GM23248 (cell line): ENCODE data around the gene PLEK. TPM values are rescaled to one million over a fixed set of nuclear protein-coding genes. Genes with fewer than 3 reads are reported as not detected.

ENCODE experiments used
- DNase-seq: peaks from one replicate; pipeline ENCODE4 v3.0.0-alpha.2; 2015
- H2AFZ ChIP-seq: fragments of 200-600 bp; sonication (generic); 2 replicates; pipeline ENCODE4 v1.6.1; 2016; ENCODE audit warnings: antibody characterized with exemption
- H3F3A ChIP-seq: fragments of 200-600 bp; sonication (generic); 2 replicates; pipeline ENCODE4 v1.6.1; 2016; ENCODE audit warnings: mild to moderate bottlenecking, antibody characterized with exemption, mixed run types; ENCODE audit not compliant: insufficient read depth
- H3K27ac ChIP-seq: fragments of 200-600 bp; sonication (generic); 2 replicates; pipeline ENCODE4 v1.5.1; 2016; ENCODE audit warnings: mild to moderate bottlenecking
- H3K27me3 ChIP-seq: fragments of 200-600 bp; sonication (generic); replicated peaks from 2 replicates; pipeline ENCODE4 v1.6.1; 2016; ENCODE audit warnings: mild to moderate bottlenecking; ENCODE audit not compliant: insufficient read depth
- H3K36me3 ChIP-seq: fragments of 200-600 bp; sonication (generic); 2 replicates; pipeline ENCODE4 v1.6.1; 2016; ENCODE audit warnings: low read depth, mild to moderate bottlenecking
- H3K4me1 ChIP-seq: fragments of 200-600 bp; sonication (generic); 2 replicates; pipeline ENCODE4 v1.6.1; 2016; ENCODE audit warnings: mild to moderate bottlenecking; ENCODE audit not compliant: insufficient read depth
- H3K4me2 ChIP-seq: fragments of 200-600 bp; sonication (generic); one replicate; pipeline ENCODE4 v1.6.1; 2016; ENCODE audit warnings: mild to moderate bottlenecking; ENCODE audit not compliant: unreplicated experiment
- H3K4me3 ChIP-seq: fragments of 200-600 bp; sonication (generic); 2 replicates; pipeline ENCODE4 v1.5.1; 2016; ENCODE audit warnings: mild to moderate bottlenecking
- H3K79me2 ChIP-seq: fragments of 200-600 bp; sonication (generic); 2 replicates; pipeline ENCODE4 v1.6.1; 2016; ENCODE audit warnings: mild to moderate bottlenecking; ENCODE audit not compliant: insufficient read depth
- H3K9ac ChIP-seq: fragments of 200-600 bp; sonication (generic); 2 replicates; pipeline ENCODE4 v1.6.1; 2016; ENCODE audit warnings: mild to moderate bottlenecking
- H3K9me2 ChIP-seq: fragments of 200-600 bp; sonication (generic); 2 replicates; pipeline ENCODE4 v1.6.1; 2016; ENCODE audit warnings: mixed run types, mild to moderate bottlenecking, moderate library complexity; ENCODE audit not compliant: insufficient read depth
- H3K9me3 ChIP-seq: fragments of 200-600 bp; sonication (generic); one replicate; pipeline ENCODE4 v1.6.1; 2017; ENCODE audit warnings: low read depth
- H4K20me1 ChIP-seq: fragments of 200-600 bp; sonication (generic); 2 replicates; pipeline ENCODE4 v1.6.0; 2016; ENCODE audit not compliant: insufficient read depth
- EZH2 ChIP-seq: fragments of 200-600 bp; sonication (generic); IDR thresholded peaks from 2 replicates; pipeline ENCODE4 v1.6.1; 2018; ENCODE audit warnings: antibody characterized with exemption, mild to moderate bottlenecking; ENCODE audit not compliant: insufficient read depth, poor library complexity, severe bottlenecking
- EZH2phosphoT487 ChIP-seq: fragments of 200-600 bp; sonication (generic); IDR thresholded peaks from 2 replicates; pipeline ENCODE4 v1.6.1; 2018; ENCODE audit warnings: antibody characterized with exemption, moderate library complexity, mild to moderate bottlenecking, low read depth; ENCODE audit not compliant: insufficient read depth
- WGBS, 2 experiments: methylation state at CpG; one replicate each; pipeline ENCODE4 v1.1.6; 2015 to 2017; ENCODE audit warnings: low lambda C conversion rate in 2 of 2, low coverage in 1 of 2; ENCODE audit errors: missing lambda C conversion rate in 2 of 2; 5-methylcytosine and 5-hydroxymethylcytosine counted together
- in situ Hi-C: fragments of 300-500 bp; cut with MboI; formaldehyde crosslinking; loops from 2 replicates; pipeline ENCODE4 v1.15.0; 2020
- polyA plus RNA-seq: library from polyadenylated mRNA; unstranded; fragments of >200 nt; fragmentation: Nextera tagmentation; extraction: Ambion mirVana; gene quantifications from 2 replicates; pipeline ENCODE4 v1.2.1, GENCODE V29; 2016
- total RNA-seq: library from RNA; depleted of rRNA; stranded (reverse); fragments of >200 nt; shearing (Covaris generic); gene quantifications from 2 replicates; pipeline ENCODE4 v1.2.3, GENCODE V29; 2014

PLEK gene
- total and polyA plus RNA-seq, 2 experiments from 2014 or later: 0.15 TPM; not detected in 1

DNA sequence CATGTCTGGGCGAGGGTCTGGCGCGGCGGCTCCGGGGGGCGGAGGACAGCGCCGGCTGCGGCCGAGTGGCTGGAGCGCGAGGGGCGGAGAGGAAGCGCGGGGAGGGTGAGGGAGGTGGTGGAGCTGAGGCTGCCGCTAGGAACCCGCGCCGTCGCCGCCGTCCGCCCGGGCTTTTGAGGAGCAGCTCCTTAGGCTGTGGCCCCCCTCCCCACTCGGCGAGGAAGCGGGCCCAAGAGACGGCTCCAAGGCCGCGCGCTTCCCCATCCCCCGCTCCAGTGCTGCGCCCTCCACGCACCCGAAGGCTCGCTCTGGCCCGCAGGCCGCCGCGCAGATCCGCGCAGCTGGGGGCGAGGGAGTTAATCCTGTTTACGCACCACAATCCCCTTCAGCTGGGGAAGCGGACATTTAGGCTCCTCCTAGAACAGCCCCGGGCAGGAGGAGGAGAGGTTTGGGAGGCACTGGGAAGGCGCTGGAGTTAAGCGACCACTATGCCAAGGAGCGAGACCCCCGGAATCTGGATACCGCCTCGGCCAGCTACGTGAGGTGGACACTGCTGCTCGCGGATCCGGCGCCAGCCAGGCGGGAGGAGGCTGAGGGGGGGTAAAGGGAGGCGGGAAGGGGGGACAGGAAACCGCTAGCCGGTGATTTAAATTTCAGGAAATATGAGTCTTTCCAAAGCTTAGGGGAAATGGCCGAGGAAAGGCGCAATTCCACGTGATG is 45.5 kb upstream of the PLEK start, which contains the start of gene CNRIP1:
Gene CNRIP1, minus strand, starts transcription at position 552 of the 720 bp plus-strand sequence. Its CDS starts 549 bp downstream, at position 3.
- Histone ChIP-seq H3K9ac (peak within 1 kb of the TSS; percentile 91), H3K9me2 (no peaks in the 10 kb centered on the region), H3K4me2 (peak within 1 kb of the TSS; percentile 96), H2AFZ (peak within 1 kb of the TSS; percentile 92), H3K79me2 (peaks cover 48% of the 10 kb centered on the region), H4K20me1 (no peaks in the 10 kb centered on the region), H3K4me3 (peak within 1 kb of the TSS; percentile 96), H3K9me3 (no peaks in the 10 kb centered on the region), H3K27me3 (no peaks in the 10 kb centered on the region), H3K4me1 (peaks cover 3% of the 10 kb centered on the region; the same call in 1 of the 2 replicates), H3F3A (no peaks in the 10 kb centered on the region; the same call in 1 of the 2 replicates), H3K27ac (peak within 1 kb of the TSS; percentile 85), H3K36me3 (0 out of 2 replicates have a peak, but pooled peaks cover 9% of the 10 kb centered on the region)
- 0 to 1% methylated on average over 46 to 54 of the region's 64 CpGs for WGBS, 2 experiments
- no peak for TF ChIP-seq EZH2phosphoT487
- no peak for TF ChIP-seq EZH2
- DNase-seq: peak; percentile 88
- in situ Hi-C loops: no loop called here

DNA sequence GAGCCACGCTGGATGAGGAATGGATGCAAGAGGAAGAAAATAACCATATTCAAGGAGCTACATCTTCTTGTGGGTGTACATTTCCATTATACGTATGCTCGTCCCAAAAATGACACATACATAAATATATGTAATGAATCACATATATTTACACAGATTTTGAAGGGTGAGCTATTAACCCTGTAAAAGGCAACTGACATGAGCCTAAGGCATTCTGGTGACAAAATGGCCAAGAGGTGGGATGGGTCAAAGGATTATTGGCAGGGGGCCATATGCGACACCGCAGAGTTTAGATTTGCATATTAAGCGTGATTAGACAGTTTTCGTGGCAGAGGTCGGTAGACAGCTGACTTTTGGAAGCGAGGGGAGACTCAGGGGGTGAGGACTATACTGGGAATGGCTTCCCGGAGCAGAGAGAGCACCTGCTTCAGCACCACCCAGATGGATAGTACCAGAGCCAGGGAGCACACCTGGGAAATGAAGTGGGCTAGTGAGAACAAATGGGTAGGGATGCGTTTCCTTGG is 44.9 kb upstream of the PLEK start:
- H3K4me1 ChIP-seq: peaks cover 3% of the 10 kb centered on the region; the same call in 1 of the 2 replicates
- no peak for DNase-seq
- H3K4me2 ChIP-seq: peak overlapping the region; percentile 96
- peak overlapping the region; percentile 91 for H3K9ac ChIP-seq
- in situ Hi-C loops: no loop called here
- H3K9me2 ChIP-seq: no peaks in the 10 kb centered on the region
- peaks cover 43% of the 10 kb centered on the region for H3K79me2 ChIP-seq
- 0 out of 2 replicates have a peak, but pooled peaks cover 6% of the 10 kb centered on the region for H3K36me3 ChIP-seq
- H3K9me3 ChIP-seq: no peaks in the 10 kb centered on the region
- 1 to 7% methylated on average over 11 of the region's 11 CpGs for WGBS, 2 experiments
- no peaks in the 10 kb centered on the region for H3K27me3 ChIP-seq
- H4K20me1 ChIP-seq: no peaks in the 10 kb centered on the region
- TF ChIP-seq EZH2: no peak
- TF ChIP-seq EZH2phosphoT487: no peak
- H3K4me3 ChIP-seq: peak overlapping the region; percentile 96
- H2AFZ ChIP-seq: peak overlapping the region; percentile 92
- no peaks in the 10 kb centered on the region; the same call in 1 of the 2 replicates for H3F3A ChIP-seq
- H3K27ac ChIP-seq: peak overlapping the region; percentile 85

DNA sequence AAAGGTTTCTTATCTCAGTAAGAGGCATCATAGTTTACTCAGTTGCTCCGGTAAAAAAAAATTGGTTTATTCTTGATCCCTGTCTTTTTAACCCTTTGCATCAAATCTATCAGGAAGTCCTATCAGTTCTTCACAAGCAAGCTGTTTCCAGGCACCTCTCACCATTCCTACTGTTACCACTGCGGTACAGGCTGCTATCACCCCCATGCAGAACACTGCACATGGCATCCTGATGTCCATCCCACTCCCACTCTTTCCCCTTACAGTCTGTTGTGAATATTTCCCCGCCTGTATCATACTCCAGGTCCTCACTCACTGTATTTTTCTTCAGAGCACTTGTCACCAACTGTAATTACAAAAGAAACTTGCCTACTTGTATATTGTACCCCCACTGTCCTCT is 40.0 kb upstream of the PLEK start:
- DNase-seq: no peak
- Histone ChIP-seq H3K27ac (no peak overlapping the region), H3K9me2 (no peaks in the 10 kb centered on the region), H3K27me3 (no peaks in the 10 kb centered on the region), H3K4me1 (0 out of 2 replicates have a peak, but pooled peaks cover 3% of the 10 kb centered on the region), H4K20me1 (no peaks in the 10 kb centered on the region), H3K4me2 (no peak overlapping the region), H3K4me3 (no peak overlapping the region), H3K9me3 (no peaks in the 10 kb centered on the region), H3K9ac (no peak overlapping the region), H2AFZ (no peak overlapping the region), H3F3A (no peaks in the 10 kb centered on the region; the same call in 1 of the 2 replicates), H3K36me3 (no peaks in the 10 kb centered on the region), H3K79me2 (no peaks in the 10 kb centered on the region)
- TF ChIP-seq EZH2: no peak
- no peak for TF ChIP-seq EZH2phosphoT487
- 47 to 52% methylated on average over 3 of the region's 3 CpGs for WGBS, 2 experiments
- in situ Hi-C loops: no loop called here

DNA sequence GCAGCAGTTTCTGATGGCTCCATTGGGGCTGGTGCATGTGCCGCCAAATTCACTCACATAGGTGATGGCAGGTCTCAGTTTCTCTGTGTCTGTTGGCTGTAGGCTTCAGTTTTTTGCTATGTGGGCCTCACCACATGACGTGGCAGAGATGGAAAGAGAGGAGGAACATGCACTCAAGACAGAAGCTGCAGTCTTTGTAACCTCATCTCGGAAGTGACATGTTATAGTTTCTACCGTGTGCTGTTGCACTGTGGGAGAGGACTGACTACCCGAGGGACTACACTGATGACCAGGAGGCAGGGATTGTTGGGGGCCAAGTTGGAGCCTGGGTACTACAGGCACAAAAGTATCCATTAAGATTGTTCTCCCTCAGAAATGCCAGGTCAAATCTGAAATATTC is 36.2 kb upstream of the PLEK start:
- Histone ChIP-seq H3K27me3 (no peaks in the 10 kb centered on the region), H4K20me1 (no peaks in the 10 kb centered on the region), H3K4me2 (no peak overlapping the region), H3K4me3 (no peak overlapping the region), H3K9me3 (no peaks in the 10 kb centered on the region), H3K4me1 (no peaks in the 10 kb centered on the region), H2AFZ (peak overlapping the region; percentile 17; the same call in 1 of the 2 replicates), H3K79me2 (no peaks in the 10 kb centered on the region), H3F3A (no peaks in the 10 kb centered on the region), H3K36me3 (no peaks in the 10 kb centered on the region), H3K27ac (no peak overlapping the region), H3K9me2 (no peaks in the 10 kb centered on the region), H3K9ac (no peak overlapping the region)
- DNase-seq: no peak
- 26 to 37% methylated on average over 5 of the region's 5 CpGs for WGBS, 2 experiments
- in situ Hi-C loops: no loop called here
- TF ChIP-seq EZH2: no peak
- TF ChIP-seq EZH2phosphoT487: no peak
